K562 (cell line): Measurements from ENCODE around the gene SLC4A3. TPM values are rescaled to one million over a fixed set of nuclear protein-coding genes. Genes with fewer than 3 reads are reported as not detected.

Experiments used
- ADNP ChIP-seq: fragments of 200-800 bp; sonication (Bioruptor generic); IDR thresholded peaks from 2 replicates; pipeline ENCODE4 v1.6.1; 2016; ENCODE audit warnings: missing genetic modification characterization, missing compliant biosample characterization
- ARID3A ChIP-seq: IDR thresholded peaks from 2 replicates; pipeline ENCODE4 v1.6.1; 2012; ENCODE audit warnings: low read depth, low read length, improper control_type of control experiment, borderline replicate concordance
- C11orf30 ChIP-seq: fragments of 450-650 bp; IDR thresholded peaks from 2 replicates; pipeline ENCODE4 v1.6.1; 2016; ENCODE audit warnings: low read depth, mild to moderate bottlenecking
- CC2D1A ChIP-seq: fragments of 450-650 bp; IDR thresholded peaks from 2 replicates; pipeline ENCODE4 v1.6.1; 2017; ENCODE audit warnings: mild to moderate bottlenecking
- DPF2 ChIP-seq: fragments of 450-650 bp; IDR thresholded peaks from 2 replicates; pipeline ENCODE4 v1.6.1; 2016
- FOXJ2 ChIP-seq: fragments of 200-800 bp; sonication (Bioruptor generic); IDR thresholded peaks from 2 replicates; pipeline ENCODE4 v1.6.1; 2016; ENCODE audit warnings: missing genetic modification characterization, missing compliant biosample characterization
- MAZ ChIP-seq, 2 experiments: fragments of 450-650 bp in 1 of 2; sonication (generic) in 1 of 2; formaldehyde crosslinking; IDR thresholded peaks in 1 of 2; conservative IDR thresholded peaks in 1 of 2; 2 replicates each; pipeline versions ENCODE4 v1.4.0 to v1.5.0; 2020; ENCODE audit warnings: mild to moderate bottlenecking in 1 of 2, missing genetic modification reagents in 1 of 2
- NFE2 ChIP-seq: IDR thresholded peaks from 2 replicates; pipeline ENCODE4 v1.6.1; 2014; ENCODE audit warnings: antibody characterized with exemption, low read depth
- PKNOX1 ChIP-seq: fragments of 450-650 bp; IDR thresholded peaks from 2 replicates; pipeline ENCODE4 v1.6.1; 2016
- PML ChIP-seq: IDR thresholded peaks from 2 replicates; pipeline ENCODE4 v1.6.1; 2012; ENCODE audit warnings: low read length, inconsistent platforms
- RNF2 ChIP-seq: sonication (generic); IDR thresholded peaks from 2 replicates; pipeline ENCODE4 v1.6.1; 2016
- SIN3B ChIP-seq: fragments of 450-650 bp; IDR thresholded peaks from 2 replicates; pipeline ENCODE4 v1.6.1; 2017; ENCODE audit warnings: low read depth, mild to moderate bottlenecking, moderate library complexity
- SLC30A9 ChIP-seq: fragments of 250-450 bp; sonication (Bioruptor Pico); IDR thresholded peaks from 2 replicates; pipeline ENCODE4 v1.8.0; 2022; ENCODE audit warnings: mild to moderate bottlenecking, moderate library complexity
- SMARCC2 ChIP-seq: fragments of 450-650 bp; IDR thresholded peaks from 2 replicates; pipeline ENCODE4 v1.6.1; 2017; ENCODE audit warnings: antibody characterized with exemption, moderate library complexity, mild to moderate bottlenecking, low read depth
- SPI1 ChIP-seq: IDR thresholded peaks from 2 replicates; pipeline ENCODE4 v1.6.1; 2011; ENCODE audit warnings: low read depth, low read length, control low read depth, borderline replicate concordance
- TEAD1 ChIP-seq, 2 experiments: fragments of 450-650 bp in 1 of 2; sonication (generic) in 1 of 2; formaldehyde crosslinking; IDR thresholded peaks; 2 replicates each; pipeline versions ENCODE4 v1.4.0 to v1.8.0; 2020 to 2022; ENCODE audit warnings: mild to moderate bottlenecking in 2 of 2, missing genetic modification reagents in 1 of 2
- TRIM24 ChIP-seq, 2 experiments: fragments of 450-650 bp; IDR thresholded peaks; 2 replicates each; pipeline ENCODE4 v1.6.1; 2016
- ZNF280A ChIP-seq: fragments of 450-650 bp; IDR thresholded peaks from 2 replicates; pipeline ENCODE4 v1.6.1; 2018; ENCODE audit warnings: mild to moderate bottlenecking, low read depth; ENCODE audit not compliant: partially characterized antibody
- ZNF316 ChIP-seq: fragments of 450-650 bp; IDR thresholded peaks from 2 replicates; pipeline ENCODE4 v1.6.1; 2016
- ZNF592 ChIP-seq: fragments of 450-650 bp; IDR thresholded peaks from 2 replicates; pipeline ENCODE4 v1.6.1; 2017; ENCODE audit warnings: antibody characterized with exemption, mild to moderate bottlenecking
- polyA plus RNA-seq, 8 experiments: library from polyadenylated mRNA; depleted of rRNA in 4 of 8; stranded (reverse) in 5 of 8; unstranded in 3 of 8; fragments of >200 nt; fragmentation: Nextera tagmentation in 2 of 8; fragmentation: Illumina TruSeq in 1 of 8; extraction: Ambion mirVana in 2 of 8; extraction: Trizol in 1 of 8; gene quantifications; 2 replicates each; pipeline versions ENCODE4 v1.2.1 to v1.2.3, GENCODE V29; 2011 to 2014; ENCODE audit warnings: inconsistent platforms in 1 of 8, missing spikeins in 1 of 8
- total RNA-seq, 7 experiments: library from RNA; depleted of rRNA in 6 of 7; stranded (reverse); fragments of >200 nt in 6 of 7; fragmentation: Illumina TruSeq in 2 of 7; extraction: Trizol in 2 of 7; gene quantifications; 2 replicates each; pipeline versions ENCODE4 v1.2.1 to v1.2.3, GENCODE V29; 2011 to 2021; ENCODE audit warnings: low replicate concordance in 1 of 7

The SLC4A3 gene
- total and polyA plus RNA-seq, 9 of the 15 experiments (the other 6 are each of a cell fraction or from before 2014, with no cell fraction given), result 0.04 to 0.31 (median 0.16) TPM; not detected in 5

GRCh38 chr2:219661197-219661954, 33.9 kb downstream of the SLC4A3 start (continued):
- TF ChIP-seq ZNF316 (peak; percentile 25; the same call in 1 of the 2 replicates), SLC30A9 (CRISPR knock-in tag) (no peak), PML (0 out of 2 replicates have a peak, but pooled peaks have one; percentile 9), CC2D1A (peak; percentile 28; the same call in 1 of the 2 replicates), C11orf30 (peak; percentile 58), SMARCC2 (peak; percentile 85; the same call in 1 of the 2 replicates), ZNF280A (peak; percentile 73), TEAD1 (CRISPR knock-in tag; IDR thresholded peaks at IDR 0.05) (peak; percentile 35 to 67; a peak in 2 of 4 replicates), MAZ (CRISPR knock-in tag; conservative IDR thresholded peaks at IDR 0.05 in 1 of 2, IDR thresholded peaks at IDR 0.05 in 1 of 2) (0 out of 4 replicates have a peak, but pooled peaks of 1 of the 2 experiments have one; percentile 24), RNF2 (0 out of 2 replicates have a peak, but pooled peaks have one; percentile 20), ZNF592 (peak; percentile 71; the same call in 1 of the 2 replicates), SIN3B (no peak), ADNP (peak; percentile 71), NFE2 (peak; percentile 59; the same call in 1 of the 2 replicates), DPF2 (peak; percentile 90), SPI1 (peak; percentile 44; the same call in 1 of the 2 replicates), ARID3A (peak; percentile 37; the same call in 1 of the 2 replicates), PKNOX1 (peak; percentile 74; the same call in 1 of the 2 replicates), TRIM24 (IDR thresholded peaks at IDR 0.05) (peak; percentile 58 to 78), FOXJ2 (tag) (0 out of 2 replicates have a peak, but pooled peaks have one; percentile 62)
